ENCODE data around the gene NAA80.

Gene NAA80

DNA sequence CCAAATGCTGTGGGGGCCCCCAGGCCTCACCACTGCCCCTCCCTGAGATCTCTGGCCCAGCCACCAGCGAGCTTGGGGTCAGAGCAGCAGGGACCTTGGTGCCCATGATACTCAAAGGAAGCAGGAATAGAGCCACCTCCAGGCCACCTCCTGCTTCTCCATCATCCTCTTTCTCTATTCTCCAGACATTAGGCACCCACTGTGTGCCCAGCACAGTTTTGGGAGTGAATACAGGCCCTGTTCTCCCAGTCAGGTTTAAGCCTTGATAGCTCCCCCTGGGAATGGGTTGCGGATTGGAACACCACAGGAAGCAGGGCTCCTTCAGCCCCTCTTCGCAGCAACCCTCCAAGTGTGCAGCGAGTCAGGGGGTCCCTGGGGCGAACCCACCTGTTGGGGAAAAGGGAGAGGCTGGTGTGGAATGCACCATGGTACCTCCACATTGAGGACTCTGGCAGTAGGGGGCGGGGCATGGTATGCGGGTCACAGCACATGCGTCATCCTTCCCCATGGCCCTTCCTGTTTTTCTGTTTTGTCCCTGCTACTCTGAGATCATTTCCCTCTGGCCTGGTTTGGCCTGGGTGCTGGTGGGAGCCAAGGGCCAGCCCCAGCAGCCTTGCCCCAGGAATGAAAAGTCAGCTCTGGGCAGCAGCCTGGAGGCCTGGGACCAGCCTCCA, 44.5 kb downstream of the NAA80 start:
- no peak for DNase-seq

GRCh38 chr3:50251220-50251619, 48.0 kb downstream of the NAA80 start:
- DNase-seq: no peak

- no peak for DNase-seq
Observed at GRCh38 chr3:50250514-50250913, 48.7 kb downstream of the NAA80 start.

- no peak for DNase-seq
Observed at GRCh38 chr3:50249457-50249856, 49.7 kb downstream of the NAA80 start.

DNA sequence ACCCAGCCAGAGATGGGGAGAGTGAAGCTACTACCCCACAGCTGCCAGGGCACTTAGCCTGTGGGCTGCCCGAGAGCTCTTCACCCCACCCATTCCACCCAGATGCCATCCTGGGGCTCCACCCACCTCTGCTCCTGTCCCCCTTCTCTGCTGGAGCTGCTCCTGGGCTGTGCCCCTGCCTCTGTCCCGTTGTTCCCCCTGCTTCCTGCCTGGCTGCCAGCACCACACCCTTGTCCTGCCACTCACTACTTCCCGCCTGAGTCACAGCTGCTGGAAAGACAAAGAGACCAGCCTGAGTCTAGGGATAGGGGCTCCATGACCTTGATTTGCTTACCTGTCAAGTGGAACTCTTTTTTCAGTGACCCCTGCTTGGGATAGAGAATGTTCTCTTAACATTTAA, 50.8 kb downstream of the NAA80 start:
- DNase-seq: no peak

DNA sequence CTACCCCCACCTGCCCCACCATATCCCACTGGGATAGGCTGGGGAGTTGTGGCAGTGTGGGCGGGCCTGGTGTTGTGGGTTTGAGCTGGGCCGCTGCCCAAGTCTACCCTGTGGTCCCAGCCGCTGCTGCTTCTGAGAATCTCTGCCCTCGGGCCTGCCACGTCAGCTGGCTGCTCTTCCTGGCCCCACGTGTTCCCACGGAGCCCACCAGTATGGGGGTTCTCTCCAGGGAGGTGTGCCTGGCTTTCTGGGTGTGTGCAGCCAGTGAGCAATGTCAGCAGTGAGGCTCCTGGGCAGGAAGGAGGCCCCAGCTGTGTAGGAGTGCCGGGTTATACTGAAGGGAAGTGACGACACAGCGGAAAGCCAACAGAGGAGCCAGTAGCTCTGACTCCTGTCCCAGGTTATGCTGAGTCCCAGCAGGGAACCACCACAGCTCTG, 52.7 kb downstream of the NAA80 start:
- peak; percentile 44 to 69 (median 60) for DNase-seq
